Measurements from ENCODE around the gene CYP4F8.

- TF ChIP-seq POLR2A (IDR thresholded peaks at IDR 0.05; ENCODE audit: low read depth, low read length) (no peak), TAF1 (IDR thresholded peaks at IDR 0.05; ENCODE audit: borderline replicate concordance, low read depth, low read length) (no peak), POLR2AphosphoS5 (IDR thresholded peaks at IDR 0.05; ENCODE audit: low read depth, low read length) (no peak)
These were observed 29.2 kb downstream of the CYP4F8 start for GRCh38 chr19:15644066-15644741.

All from GM12892 (cell line).